ENCODE measurements around the gene FAAP100. TPM values are rescaled to one million over a fixed set of nuclear protein-coding genes. Genes with fewer than 3 reads are reported as not detected.

The FAAP100 gene
- total and polyA plus RNA-seq, 2 experiments from 2014 or later: 18.3 to 34.4 TPM

GRCh38 chr17:81579821-81580321 is 27.7 kb upstream of the FAAP100 start:
- H3K36me3 ChIP-seq (replicated peaks; ENCODE audit: insufficient read depth, low read depth): no peaks in the 10 kb centered on the region
- H3K79me2 ChIP-seq: peaks cover 11% of the 10 kb centered on the region
- no peak overlapping the region for H3K4me3 ChIP-seq
- no peaks in the 10 kb centered on the region for H3K27me3 ChIP-seq
- no peak overlapping the region for H2AFZ ChIP-seq
- DNase-seq (ENCODE audit: low spot score): no peak
- peaks cover 16% of the 10 kb centered on the region for H3K4me1 ChIP-seq (ENCODE audit: insufficient read depth)
- H3K9me2 ChIP-seq (replicated peaks; ENCODE audit: insufficient read depth): no peaks in the 10 kb centered on the region
- H3K27ac ChIP-seq: peak overlapping the region; percentile 16
- H4K20me1 ChIP-seq (ENCODE audit: insufficient read depth, poor library complexity, severe bottlenecking): peaks cover 6% of the 10 kb centered on the region
- no peak for TF ChIP-seq EZH2 (IDR thresholded peaks at IDR 0.05; ENCODE audit: borderline replicate concordance)
- TF ChIP-seq CTCF (IDR thresholded peaks at IDR 0.05; ENCODE audit: poor library complexity): no peak
- 88% methylated on average over 10 of the region's 10 CpGs for WGBS (ENCODE audit: low lambda C conversion rate, missing lambda C conversion rate)
- no peak overlapping the region for H3K4me2 ChIP-seq
- H3K9me3 ChIP-seq (ENCODE audit: low read depth): no peaks in the 10 kb centered on the region

GRCh38 chr17:81579298-81579697 is 27.1 kb upstream of the FAAP100 start:
- H3K79me2 ChIP-seq: peaks cover 8% of the 10 kb centered on the region
- no peak overlapping the region for H3K4me2 ChIP-seq
- peak overlapping the region; percentile 16 for H3K27ac ChIP-seq
- H4K20me1 ChIP-seq (ENCODE audit: insufficient read depth, poor library complexity, severe bottlenecking): peaks cover 6% of the 10 kb centered on the region
- DNase-seq (ENCODE audit: low spot score): no peak
- peaks cover 18% of the 10 kb centered on the region for H3K4me1 ChIP-seq (ENCODE audit: insufficient read depth)
- no peaks in the 10 kb centered on the region for H3K36me3 ChIP-seq (replicated peaks; ENCODE audit: insufficient read depth, low read depth)
- H3K9me3 ChIP-seq (ENCODE audit: low read depth): no peaks in the 10 kb centered on the region
- TF ChIP-seq EZH2phosphoT487 (IDR thresholded peaks at IDR 0.05; ENCODE audit: low read depth, severe bottlenecking, unreplicated experiment): no peak
- TF ChIP-seq CTCF (IDR thresholded peaks at IDR 0.05; ENCODE audit: poor library complexity): no peak
- TF ChIP-seq EZH2 (IDR thresholded peaks at IDR 0.05; ENCODE audit: borderline replicate concordance): no peak
- no peak overlapping the region for H3K4me3 ChIP-seq
- no peaks in the 10 kb centered on the region for H3K27me3 ChIP-seq
- no peak overlapping the region for H2AFZ ChIP-seq
- 93% methylated on average over 6 of the region's 6 CpGs for WGBS (ENCODE audit: low lambda C conversion rate, missing lambda C conversion rate)
- H3K9me2 ChIP-seq (replicated peaks; ENCODE audit: insufficient read depth): no peaks in the 10 kb centered on the region

GRCh38 chr17:81578561-81579225 is 26.5 kb upstream of the FAAP100 start:
- no peaks in the 10 kb centered on the region for H3K9me3 ChIP-seq (ENCODE audit: low read depth)
- H2AFZ ChIP-seq: no peak overlapping the region
- TF ChIP-seq EZH2 (IDR thresholded peaks at IDR 0.05; ENCODE audit: borderline replicate concordance) (no peak), EZH2phosphoT487 (IDR thresholded peaks at IDR 0.05; ENCODE audit: low read depth, severe bottlenecking, unreplicated experiment) (no peak), CTCF (IDR thresholded peaks at IDR 0.05; ENCODE audit: poor library complexity) (no peak)
- no peak overlapping the region for H3K4me2 ChIP-seq
- 97% methylated on average over 6 of the region's 6 CpGs for WGBS (ENCODE audit: low lambda C conversion rate, missing lambda C conversion rate)
- no peak for DNase-seq (ENCODE audit: low spot score)
- peaks cover 5% of the 10 kb centered on the region for H3K79me2 ChIP-seq
- H3K4me3 ChIP-seq: no peak overlapping the region
- H3K4me1 ChIP-seq (ENCODE audit: insufficient read depth): peaks cover 19% of the 10 kb centered on the region
- no peaks in the 10 kb centered on the region for H3K9me2 ChIP-seq (replicated peaks; ENCODE audit: insufficient read depth)
- no peaks in the 10 kb centered on the region for H3K27me3 ChIP-seq
- peaks cover 6% of the 10 kb centered on the region for H4K20me1 ChIP-seq (ENCODE audit: insufficient read depth, poor library complexity, severe bottlenecking)
- H3K36me3 ChIP-seq (replicated peaks; ENCODE audit: insufficient read depth, low read depth): no peaks in the 10 kb centered on the region
- peak overlapping the region; percentile 48 for H3K27ac ChIP-seq

Data from hepatocyte (in vitro differentiated cells).